PC-9 (cell line): ENCODE results near the gene CRYGS. TPM values are rescaled to one million over a fixed set of nuclear protein-coding genes. Genes with fewer than 3 reads are reported as not detected.

Experiments
- BruUV-seq: library from RNA; stranded (reverse); fragments of 400-500 nt; replicated peaks from 2 replicates; lab custom pipeline; 2021; lab: Mats Ljungman, UMichigan
- CTCF ChIA-PET: fragments of 300-600 bp; sonication (Branson Sonifier 250); formaldehyde crosslinking; loops from one replicate; lab custom pipeline; 2022; ENCODE audit warnings: antibody characterized with exemption; lab: Charles Lee
- POLR2A ChIA-PET: fragments of 300-600 bp; sonication (Branson Sonifier 250); formaldehyde crosslinking; loops from one replicate; lab custom pipeline; 2022; ENCODE audit warnings: antibody characterized with exemption; ENCODE audit not compliant: unreplicated experiment; lab: Charles Lee
- DNase-seq, 2 experiments: peaks; one replicate each; pipeline versions ENCODE4 v3.0.0 to v3.0.0-alpha.2; 2015 to 2022; ENCODE audit warnings: mixed read lengths in 1 of 2
- H2AFZ ChIP-seq: fragments of 200-600 bp; sonication (generic); 2 replicates; pipeline ENCODE4 v1.8.1; 2017; ENCODE audit warnings: antibody characterized with exemption
- H3F3A ChIP-seq: fragments of 200-600 bp; sonication (generic); 2 replicates; pipeline ENCODE4 v1.8.1; 2017; ENCODE audit warnings: antibody characterized with exemption, mild to moderate bottlenecking, low read depth; ENCODE audit not compliant: insufficient read depth
- H3K27ac ChIP-seq: fragments of 200-600 bp; sonication (generic); 2 replicates; pipeline ENCODE4 v1.6.1; 2016; ENCODE audit warnings: mixed run types
- H3K27me3 ChIP-seq: fragments of 200-600 bp; sonication (generic); 2 replicates; pipeline ENCODE4 v1.6.1; 2016; ENCODE audit warnings: low read depth, mixed run types; ENCODE audit not compliant: insufficient read depth
- H3K36me3 ChIP-seq: fragments of 200-600 bp; sonication (generic); 2 replicates; pipeline ENCODE4 v1.6.1; 2016; ENCODE audit warnings: low read depth, mixed run types
- H3K4me1 ChIP-seq: fragments of 200-600 bp; sonication (generic); replicated peaks from 2 replicates; pipeline ENCODE4 v1.6.1; 2016; ENCODE audit warnings: mixed run types; ENCODE audit not compliant: insufficient read depth
- H3K4me2 ChIP-seq: fragments of 200-600 bp; sonication (generic); 2 replicates; pipeline ENCODE4 v1.6.1; 2017; ENCODE audit warnings: mixed run types
- H3K4me3 ChIP-seq: fragments of 200-600 bp; sonication (generic); 2 replicates; pipeline ENCODE4 v1.6.1; 2016; ENCODE audit warnings: mixed run types
- H3K79me2 ChIP-seq: fragments of 200-600 bp; sonication (generic); 2 replicates; pipeline ENCODE4 v1.6.1; 2017; ENCODE audit warnings: low read depth, mixed run types
- H3K9me2 ChIP-seq: fragments of 200-600 bp; sonication (generic); 2 replicates; pipeline ENCODE4 v1.8.1; 2017; ENCODE audit warnings: mild to moderate bottlenecking; ENCODE audit not compliant: insufficient read depth
- H3K9me3 ChIP-seq: fragments of 200-600 bp; sonication (generic); 2 replicates; pipeline ENCODE4 v1.8.1; 2016; ENCODE audit warnings: low read depth; ENCODE audit not compliant: insufficient read depth
- H4K20me1 ChIP-seq: fragments of 200-600 bp; sonication (generic); 2 replicates; pipeline ENCODE4 v1.8.1; 2017; ENCODE audit not compliant: insufficient read depth
- EZH2 ChIP-seq: fragments of 200-600 bp; sonication (generic); IDR thresholded peaks from 2 replicates; pipeline ENCODE4 v1.8.0; 2017; ENCODE audit warnings: antibody characterized with exemption, low read depth
- intact Hi-C: fragments of 100-400 bp; cut with micrococcal nuclease; formaldehyde crosslinking; loops from one replicate; pipeline ENCODE4 v1.10.0; 2022; ENCODE audit not compliant: unreplicated experiment
- total RNA-seq: library from RNA; stranded (reverse); gene quantifications from 2 replicates; pipeline ENCODE4 v1.2.3, GENCODE V29; 2021
- TF ChIP-seq, protein P1 (sequence below): fragments of 200-600 bp; sonication (generic); conservative IDR thresholded peaks from 2 replicates; pipeline ENCODE4 v1.6.1; 2017; ENCODE audit warnings: mixed run types, antibody characterized with exemption, mild to moderate bottlenecking, moderate library complexity

CRYGS gene
- total RNA-seq, 1 experiment from 2014 or later = 2.8 TPM

DNA sequence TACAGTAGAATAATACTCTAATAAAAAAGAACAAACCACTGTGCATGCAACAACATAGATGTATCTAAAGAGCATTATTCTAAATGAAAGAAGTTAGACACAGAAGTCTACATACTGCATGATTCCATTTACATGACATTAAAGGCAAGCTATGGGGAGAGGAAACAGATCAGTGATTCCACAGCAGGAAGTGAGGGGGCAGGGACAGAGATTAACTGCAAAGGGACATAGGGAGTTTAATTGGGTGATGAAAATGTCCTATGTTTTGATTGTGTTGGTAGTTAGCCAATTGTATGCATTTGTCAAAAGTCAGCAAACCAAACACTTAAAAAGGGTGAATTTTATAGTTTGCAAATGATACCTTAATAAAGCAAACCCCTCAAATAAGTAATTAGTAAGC is 13.8 kb downstream of the CRYGS start:
- no TSS peak for BruUV-seq
- POLR2A ChIA-PET = no interaction called here
- H3K36me3 ChIP-seq = no peaks in the 10 kb centered on the region

DNA sequence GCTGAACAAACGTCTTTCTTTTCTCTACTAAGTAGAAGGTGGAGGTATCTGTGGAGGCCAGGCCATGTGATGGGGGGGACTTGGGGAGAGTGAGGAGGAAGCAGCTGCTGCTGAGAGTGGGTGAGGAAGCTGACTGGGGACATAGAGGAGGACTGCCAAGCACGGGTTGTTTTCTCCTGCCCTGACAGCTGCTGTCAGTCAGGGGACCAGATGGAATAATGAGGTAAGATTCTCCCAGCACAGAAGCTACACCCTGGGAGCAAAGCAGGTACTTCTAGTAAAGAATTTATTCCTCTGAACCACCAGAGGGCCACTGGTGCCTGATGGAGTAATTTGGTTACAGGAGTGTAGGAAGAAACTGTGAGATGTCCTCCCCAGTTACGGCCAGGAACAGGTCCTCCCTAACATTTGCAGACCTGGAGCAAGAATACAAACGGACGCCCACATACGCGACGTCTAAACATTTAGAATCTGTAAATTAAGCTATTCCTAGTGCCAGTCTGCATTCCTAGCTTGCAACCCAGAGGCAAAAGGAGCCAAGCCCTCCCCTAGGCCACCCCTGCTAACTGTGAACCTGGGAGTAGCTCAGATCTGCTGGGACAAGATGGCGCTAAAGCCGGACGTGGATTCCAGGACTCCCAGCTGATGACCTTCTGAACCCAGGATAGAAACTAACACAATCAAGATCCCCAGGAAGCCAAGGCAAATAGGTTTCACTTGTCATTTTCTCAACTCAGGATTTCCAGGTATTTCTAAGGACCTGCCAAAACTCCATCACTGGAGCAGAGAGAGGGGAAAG is 14.8 kb downstream of the CRYGS start:
- Histone ChIP-seq H3K27ac (no peak overlapping the region), H3K9me2 (no peaks in the 10 kb centered on the region), H3K4me2 (no peak overlapping the region), H4K20me1 (no peaks in the 10 kb centered on the region), H3K27me3 (peaks cover 61% of the 10 kb centered on the region), H3K4me1 (no peaks in the 10 kb centered on the region), H3K79me2 (no peaks in the 10 kb centered on the region), H3K36me3 (no peaks in the 10 kb centered on the region), H3K4me3 (no peak overlapping the region), H2AFZ (no peak overlapping the region), H3F3A (no peaks in the 10 kb centered on the region), H3K9me3 (no peaks in the 10 kb centered on the region)
- POLR2A ChIA-PET = interaction anchor here (0.7 kb wide), 1 partner anchor 28 kb away, joined by 3 read pairs; no protein-coding TSS in a partner anchor
- CTCF ChIA-PET = no interaction called here
- intact Hi-C loops = no loop called here
- TF ChIP-seq EZH2 = no peak
- TF ChIP-seq, protein P1, sequence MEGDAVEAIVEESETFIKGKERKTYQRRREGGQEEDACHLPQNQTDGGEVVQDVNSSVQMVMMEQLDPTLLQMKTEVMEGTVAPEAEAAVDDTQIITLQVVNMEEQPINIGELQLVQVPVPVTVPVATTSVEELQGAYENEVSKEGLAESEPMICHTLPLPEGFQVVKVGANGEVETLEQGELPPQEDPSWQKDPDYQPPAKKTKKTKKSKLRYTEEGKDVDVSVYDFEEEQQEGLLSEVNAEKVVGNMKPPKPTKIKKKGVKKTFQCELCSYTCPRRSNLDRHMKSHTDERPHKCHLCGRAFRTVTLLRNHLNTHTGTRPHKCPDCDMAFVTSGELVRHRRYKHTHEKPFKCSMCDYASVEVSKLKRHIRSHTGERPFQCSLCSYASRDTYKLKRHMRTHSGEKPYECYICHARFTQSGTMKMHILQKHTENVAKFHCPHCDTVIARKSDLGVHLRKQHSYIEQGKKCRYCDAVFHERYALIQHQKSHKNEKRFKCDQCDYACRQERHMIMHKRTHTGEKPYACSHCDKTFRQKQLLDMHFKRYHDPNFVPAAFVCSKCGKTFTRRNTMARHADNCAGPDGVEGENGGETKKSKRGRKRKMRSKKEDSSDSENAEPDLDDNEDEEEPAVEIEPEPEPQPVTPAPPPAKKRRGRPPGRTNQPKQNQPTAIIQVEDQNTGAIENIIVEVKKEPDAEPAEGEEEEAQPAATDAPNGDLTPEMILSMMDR = no peak; the same call in 1 of the 2 replicates
- no TSS peak for BruUV-seq
- no peak for DNase-seq

More for the DNA sequence above, 13.8 kb downstream of the CRYGS start:
- no peak overlapping the region for H3K4me2 ChIP-seq
- CTCF ChIA-PET = no interaction called here
- no peaks in the 10 kb centered on the region for H3K4me1 ChIP-seq
- H3K9me3 ChIP-seq = no peaks in the 10 kb centered on the region
- intact Hi-C loops = no loop called here
- peaks cover 52% of the 10 kb centered on the region for H3K27me3 ChIP-seq
- H3K9me2 ChIP-seq = no peaks in the 10 kb centered on the region
- no peak overlapping the region for H3K4me3 ChIP-seq
- no peaks in the 10 kb centered on the region for H3F3A ChIP-seq
- no peak overlapping the region for H3K27ac ChIP-seq
- TF ChIP-seq, protein P1 = no peak
- TF ChIP-seq EZH2 = no peak
- no peaks in the 10 kb centered on the region for H4K20me1 ChIP-seq
- DNase-seq = no peak
- no peak overlapping the region for H2AFZ ChIP-seq
- no peaks in the 10 kb centered on the region for H3K79me2 ChIP-seq

DNA sequence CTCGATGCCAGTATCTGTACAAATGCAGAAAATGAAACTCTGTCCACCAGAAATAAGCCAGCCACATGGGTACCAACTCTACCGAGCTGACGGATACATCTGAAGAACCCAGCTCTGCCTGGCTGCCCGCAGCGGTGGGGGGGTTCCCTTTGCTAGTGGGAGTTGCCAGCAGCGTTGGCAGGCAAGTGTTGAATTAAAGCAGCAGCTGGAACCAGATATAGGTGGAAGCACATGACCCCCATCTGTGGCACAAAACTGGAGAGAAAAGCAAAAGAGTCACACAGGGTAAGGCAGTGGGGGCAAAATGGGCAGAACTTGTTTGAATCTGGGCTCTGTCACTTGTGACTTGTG is 17.9 kb downstream of the CRYGS start:
- Histone ChIP-seq H3K4me1 (no peaks in the 10 kb centered on the region), H4K20me1 (no peaks in the 10 kb centered on the region), H3K79me2 (no peaks in the 10 kb centered on the region), H3K4me2 (no peak overlapping the region), H2AFZ (no peak overlapping the region), H3F3A (no peaks in the 10 kb centered on the region), H3K36me3 (no peaks in the 10 kb centered on the region), H3K27me3 (peaks cover 85% of the 10 kb centered on the region), H3K27ac (no peak overlapping the region), H3K9me3 (no peaks in the 10 kb centered on the region), H3K9me2 (no peaks in the 10 kb centered on the region), H3K4me3 (no peak overlapping the region)
- TF ChIP-seq, protein P1 = no peak
- TF ChIP-seq EZH2 = no peak
- no TSS peak for BruUV-seq
- POLR2A ChIA-PET = no interaction called here
- no peak for DNase-seq
- CTCF ChIA-PET = no interaction called here
- intact Hi-C loops = no loop called here
